Measurements from ENCODE around the gene C1QTNF3. TPM values are rescaled to one million over a fixed set of nuclear protein-coding genes. Genes with fewer than 3 reads are reported as not detected.

The C1QTNF3 gene
- total RNA-seq, 1 experiment from 2014 or later, result 2.1 TPM

GRCh38 chr5:34028349-34028748 is 14.7 kb downstream of the C1QTNF3 start:
- H3K27ac Mint-ChIP-seq (ENCODE audit: unreplicated experiment), result no peak overlapping the region
- TF ChIP-seq CTCF (IDR thresholded peaks at IDR 0.05; ENCODE audit: unreplicated experiment), result no peak
- CTCF ChIA-PET, result no interaction called here
- H3K27me3 Mint-ChIP-seq (ENCODE audit: unreplicated experiment), result no peaks in the 10 kb centered on the region
- peaks cover 10% of the 10 kb centered on the region for H3K4me1 Mint-ChIP-seq (ENCODE audit: low read depth, unreplicated experiment)
- H3K36me3 Mint-ChIP-seq (ENCODE audit: insufficient read depth, unreplicated experiment), result no peaks in the 10 kb centered on the region
- H3K4me3 Mint-ChIP-seq (ENCODE audit: low read depth, unreplicated experiment), result no peak overlapping the region
- no TSS peak for BruUV-seq (replicated peaks)
- DNase-seq, result no peak
- intact Hi-C loops (cut with micrococcal nuclease; ENCODE audit: unreplicated experiment), result no loop called here
- no peaks in the 10 kb centered on the region for H3K9me3 Mint-ChIP-seq (ENCODE audit: low read depth, unreplicated experiment)

GRCh38 chr5:34026089-34026761 is 16.8 kb downstream of the C1QTNF3 start:
- BruUV-seq (replicated peaks), result no TSS peak
- H3K9me3 Mint-ChIP-seq (ENCODE audit: low read depth, unreplicated experiment), result no peaks in the 10 kb centered on the region
- no peak overlapping the region for H3K27ac Mint-ChIP-seq (ENCODE audit: unreplicated experiment)
- CTCF ChIA-PET, result no interaction called here
- DNase-seq, result peak; percentile 10
- TF ChIP-seq CTCF (IDR thresholded peaks at IDR 0.05; ENCODE audit: unreplicated experiment), result no peak
- intact Hi-C loops (cut with micrococcal nuclease; ENCODE audit: unreplicated experiment), result no loop called here
- H3K27me3 Mint-ChIP-seq (ENCODE audit: unreplicated experiment), result no peaks in the 10 kb centered on the region
- H3K4me3 Mint-ChIP-seq (ENCODE audit: low read depth, unreplicated experiment), result no peak overlapping the region
- H3K36me3 Mint-ChIP-seq (ENCODE audit: insufficient read depth, unreplicated experiment), result no peaks in the 10 kb centered on the region
- peaks cover 10% of the 10 kb centered on the region for H3K4me1 Mint-ChIP-seq (ENCODE audit: low read depth, unreplicated experiment)

- CTCF ChIA-PET, result no interaction called here
Observed at GRCh38 chr5:34022121-34022705, 20.8 kb downstream of the C1QTNF3 start.

GRCh38 chr5:34021334-34021733 is 21.7 kb downstream of the C1QTNF3 start:
- intact Hi-C loops (cut with micrococcal nuclease; ENCODE audit: unreplicated experiment), result no loop called here
- DNase-seq, result no peak
- CTCF ChIA-PET, result no interaction called here
- BruUV-seq (replicated peaks), result no TSS peak
- no peak overlapping the region for H3K4me3 Mint-ChIP-seq (ENCODE audit: low read depth, unreplicated experiment)
- no peaks in the 10 kb centered on the region for H3K9me3 Mint-ChIP-seq (ENCODE audit: low read depth, unreplicated experiment)
- no peaks in the 10 kb centered on the region for H3K36me3 Mint-ChIP-seq (ENCODE audit: insufficient read depth, unreplicated experiment)
- no peaks in the 10 kb centered on the region for H3K27me3 Mint-ChIP-seq (ENCODE audit: unreplicated experiment)
- no peak for TF ChIP-seq CTCF (IDR thresholded peaks at IDR 0.05; ENCODE audit: unreplicated experiment)
- no peak overlapping the region for H3K27ac Mint-ChIP-seq (ENCODE audit: unreplicated experiment)
- H3K4me1 Mint-ChIP-seq (ENCODE audit: low read depth, unreplicated experiment), result peaks cover 7% of the 10 kb centered on the region

More at GRCh38 chr5:34022121-34022705, 20.8 kb downstream of the C1QTNF3 start:
- no TSS peak for BruUV-seq (replicated peaks)
- Mint-ChIP-seq H3K4me1 (ENCODE audit: low read depth, unreplicated experiment) (peaks cover 10% of the 10 kb centered on the region), H3K4me3 (ENCODE audit: low read depth, unreplicated experiment) (no peak overlapping the region), H3K27me3 (ENCODE audit: unreplicated experiment) (no peaks in the 10 kb centered on the region), H3K9me3 (ENCODE audit: low read depth, unreplicated experiment) (no peaks in the 10 kb centered on the region), H3K36me3 (ENCODE audit: insufficient read depth, unreplicated experiment) (no peaks in the 10 kb centered on the region), H3K27ac (ENCODE audit: unreplicated experiment) (no peak overlapping the region)
- no peak for TF ChIP-seq CTCF (IDR thresholded peaks at IDR 0.05; ENCODE audit: unreplicated experiment)
- DNase-seq, result no peak
- intact Hi-C loops (cut with micrococcal nuclease; ENCODE audit: unreplicated experiment), result no loop called here

Measured in Calu3 (cell line).